ENCODE results near the gene NCDN. TPM values are rescaled to one million over a fixed set of nuclear protein-coding genes. Genes with fewer than 3 reads are reported as not detected.
"Not testable (repeated sequence)": the region's sequence is repeated elsewhere in the genome, so short reads cannot be mapped to it uniquely, and the experiment has no call there.

NCDN gene
- total RNA-seq, 1 donor from 2014 or later, result 34.0 TPM

DNA sequence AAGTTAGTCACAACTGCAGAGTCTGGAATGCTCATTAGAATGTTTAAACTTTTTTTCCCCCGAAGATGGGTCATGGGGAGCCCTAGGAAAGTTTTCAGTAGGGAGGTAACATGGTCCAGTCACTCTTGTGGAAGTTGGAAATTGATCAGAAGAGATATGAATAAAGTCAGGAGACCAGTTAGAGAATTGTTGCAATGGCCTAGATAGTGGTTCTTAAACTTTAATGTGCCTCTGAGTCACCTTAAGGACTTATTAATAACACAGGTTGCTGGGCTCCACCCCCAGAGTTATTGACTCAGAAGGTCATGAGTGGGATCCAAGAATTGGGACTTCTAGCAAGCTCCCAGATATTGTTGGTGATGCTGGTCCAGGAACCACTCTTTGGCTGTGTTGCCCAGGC, 12.3 kb downstream of the NCDN start:
- Mint-ChIP-seq H3K9me3 (no peaks in the 10 kb centered on the region), H3K27ac (no peak overlapping the region), H3K27me3 (peaks cover 24% of the 10 kb centered on the region), H3K36me3 (ENCODE audit: low read depth) (peaks cover 3% of the 10 kb centered on the region), H3K4me3 (no peak overlapping the region), H3K4me1 (no peaks in the 10 kb centered on the region)
- intact Hi-C loops (cut with micrococcal nuclease), result loop anchor here (1.0 kb wide), 3 partner anchors 145 to 204 kb away; no protein-coding TSS in a partner anchor
- DNase-seq, result no peak

GRCh38 chr1:35570589-35571137, 13.1 kb downstream of the NCDN start:
- Mint-ChIP-seq H3K36me3 (ENCODE audit: low read depth) (peaks cover 3% of the 10 kb centered on the region), H3K27ac (no peak overlapping the region), H3K4me3 (no peak overlapping the region), H3K9me3 (no peaks in the 10 kb centered on the region), H3K4me1 (peaks cover 1% of the 10 kb centered on the region), H3K27me3 (peaks cover 29% of the 10 kb centered on the region)
- intact Hi-C loops (cut with micrococcal nuclease), result no loop called here
- no peak for DNase-seq

DNA sequence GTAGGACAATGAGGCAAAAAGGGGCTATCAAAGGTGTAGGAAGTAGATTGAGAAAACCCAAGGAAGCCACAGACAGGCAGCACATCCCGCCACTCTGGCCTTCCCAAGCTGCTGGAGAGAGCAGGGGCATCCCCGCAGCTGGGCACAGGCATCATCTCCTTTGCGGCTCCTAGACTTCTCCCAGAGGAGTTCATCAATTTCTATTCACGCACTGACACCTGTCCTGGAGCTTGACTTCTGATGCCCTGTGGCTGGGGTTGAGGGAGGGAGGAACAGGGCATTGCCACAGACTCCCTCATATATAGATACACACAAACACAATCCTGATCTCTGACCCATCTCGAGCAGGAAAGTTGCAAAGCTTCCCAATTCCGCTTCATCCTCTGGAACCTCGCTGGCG, 13.7 kb downstream of the NCDN start:
- Mint-ChIP-seq H3K4me3 (no peak overlapping the region), H3K27ac (no peak overlapping the region), H3K9me3 (no peaks in the 10 kb centered on the region), H3K36me3 (ENCODE audit: low read depth) (peaks cover 5% of the 10 kb centered on the region), H3K27me3 (peaks cover 33% of the 10 kb centered on the region), H3K4me1 (peaks cover 5% of the 10 kb centered on the region)
- intact Hi-C loops (cut with micrococcal nuclease), result no loop called here
- DNase-seq, result no peak

- Mint-ChIP-seq H3K27me3 (peaks cover 36% of the 10 kb centered on the region), H3K36me3 (ENCODE audit: low read depth) (peaks cover 1% of the 10 kb centered on the region), H3K4me1 (peaks cover 9% of the 10 kb centered on the region), H3K4me3 (no peak overlapping the region), H3K27ac (no peak overlapping the region), H3K9me3 (no peaks in the 10 kb centered on the region)
- intact Hi-C loops (cut with micrococcal nuclease), result no loop called here
- DNase-seq, result no peak
Measured at GRCh38 chr1:35572296-35572695, 14.7 kb downstream of the NCDN start.

- H3K4me3 Mint-ChIP-seq, result peak within 1 kb of the TSS; percentile 6
- intact Hi-C loops (cut with micrococcal nuclease), result no loop called here
- DNase-seq, result no peak
- H3K4me1 Mint-ChIP-seq, result peaks cover 15% of the 10 kb centered on the region
- no peak within 1 kb of the TSS for H3K27ac Mint-ChIP-seq
- H3K9me3 Mint-ChIP-seq, result no peaks in the 10 kb centered on the region
- peaks cover 36% of the 10 kb centered on the region for H3K27me3 Mint-ChIP-seq
- H3K36me3 Mint-ChIP-seq (ENCODE audit: low read depth), result peaks cover 1% of the 10 kb centered on the region
Measured at GRCh38 chr1:35573198-35574124, 15.9 kb downstream of the NCDN start, which contains the start of gene TFAP2E. Gene TFAP2E, plus strand, starts transcription at chr1:35573314. Its CDS starts 264 bp downstream, at chr1:35573578.

DNA sequence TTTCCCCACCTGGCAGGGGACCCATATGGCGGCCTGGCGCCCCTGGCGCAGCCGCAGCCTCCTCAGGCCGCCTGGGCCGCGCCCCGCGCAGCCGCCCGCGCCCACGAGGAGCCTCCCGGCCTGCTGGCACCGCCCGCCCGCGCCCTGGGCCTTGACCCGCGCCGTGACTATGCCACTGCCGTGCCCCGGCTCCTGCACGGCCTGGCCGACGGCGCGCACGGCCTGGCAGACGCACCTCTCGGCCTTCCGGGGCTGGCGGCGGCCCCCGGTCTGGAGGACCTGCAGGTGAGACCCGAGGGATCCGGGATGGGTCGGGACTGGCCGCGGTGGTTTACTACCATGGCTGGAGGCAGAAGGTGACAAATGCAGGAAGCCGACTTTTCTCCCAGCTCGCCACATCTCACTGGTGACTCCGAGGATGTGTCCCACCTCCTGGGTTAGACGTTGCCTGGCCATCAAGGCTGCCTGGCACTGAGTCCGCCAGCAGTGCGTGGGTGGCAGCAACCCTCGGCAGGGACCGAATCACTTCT, 16.6 kb downstream of the NCDN start:
- Mint-ChIP-seq H3K4me3 (no peak overlapping the region), H3K9me3 (no peaks in the 10 kb centered on the region), H3K4me1 (peaks cover 17% of the 10 kb centered on the region), H3K27ac (no peak overlapping the region), H3K36me3 (ENCODE audit: low read depth) (peaks cover 1% of the 10 kb centered on the region), H3K27me3 (peaks cover 36% of the 10 kb centered on the region)
- no peak for DNase-seq
- intact Hi-C loops (cut with micrococcal nuclease), result no loop called here

- DNase-seq, result no peak
- no peak overlapping the region for H3K4me3 Mint-ChIP-seq
Measured at GRCh38 chr1:35574655-35575415, 17.2 kb downstream of the NCDN start.

GRCh38 chr1:35575416-35575958, 17.9 kb downstream of the NCDN start:
- intact Hi-C loops (cut with micrococcal nuclease), result loop anchor here (5.0 kb wide), 1 partner anchor 67 kb away; the partner anchor contains the start of gene PSMB2
- Mint-ChIP-seq H3K4me1 (peaks cover 17% of the 10 kb centered on the region), H3K27ac (no peak overlapping the region), H3K27me3 (peaks cover 33% of the 10 kb centered on the region), H3K36me3 (ENCODE audit: low read depth) (peaks cover 1% of the 10 kb centered on the region), H3K9me3 (no peaks in the 10 kb centered on the region), H3K4me3 (no peak overlapping the region)
- DNase-seq, result no peak

More at GRCh38 chr1:35574655-35575415, 17.2 kb downstream of the NCDN start:
- no peak overlapping the region for H3K27ac Mint-ChIP-seq
- peaks cover 36% of the 10 kb centered on the region for H3K27me3 Mint-ChIP-seq
- H3K36me3 Mint-ChIP-seq (ENCODE audit: low read depth), result peaks cover 1% of the 10 kb centered on the region
- intact Hi-C loops (cut with micrococcal nuclease), result loop anchor here (5.0 kb wide), 1 partner anchor 67 kb away; the partner anchor contains the start of gene PSMB2
- H3K9me3 Mint-ChIP-seq, result no peaks in the 10 kb centered on the region
- peaks cover 17% of the 10 kb centered on the region for H3K4me1 Mint-ChIP-seq

DNA sequence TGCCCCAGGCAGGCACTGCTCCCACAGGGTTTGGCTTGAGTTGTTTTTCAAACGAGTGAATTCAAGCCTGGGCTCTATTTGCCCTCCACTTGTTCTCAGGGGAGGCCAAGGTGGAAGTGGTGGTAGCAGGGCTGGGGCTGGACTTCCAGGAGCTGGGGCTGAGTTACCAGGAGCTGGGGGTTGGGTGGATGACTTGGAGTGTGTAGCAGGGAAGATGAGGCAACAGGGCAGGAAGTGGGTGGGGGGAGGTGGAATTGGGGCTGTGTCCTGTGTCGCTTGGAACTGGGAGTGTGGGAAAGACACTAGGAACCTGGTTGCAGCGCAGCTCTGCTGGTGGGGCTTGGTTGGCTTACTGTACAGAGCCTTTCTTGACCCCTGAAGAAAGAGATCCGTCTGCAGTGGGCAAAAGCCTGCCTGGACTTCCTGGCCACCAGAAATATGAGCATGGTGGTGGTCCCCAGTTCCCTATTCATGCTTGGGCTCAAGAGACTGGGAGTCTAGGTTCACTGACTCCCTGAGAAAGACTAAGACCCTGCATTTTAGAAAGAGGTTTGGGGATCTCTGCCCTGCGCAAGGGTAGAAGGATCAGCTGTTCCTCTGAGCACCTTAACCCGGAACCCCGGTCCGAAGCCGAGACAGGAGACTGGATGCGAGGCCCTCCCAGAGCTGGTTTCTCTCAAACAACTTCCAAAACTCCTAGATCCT, 18.6 kb downstream of the NCDN start:
- Mint-ChIP-seq H3K4me3 (peak overlapping the region; percentile 60), H3K27me3 (peaks cover 29% of the 10 kb centered on the region), H3K27ac (peak overlapping the region; percentile 74), H3K36me3 (ENCODE audit: low read depth) (peaks cover 1% of the 10 kb centered on the region), H3K9me3 (no peaks in the 10 kb centered on the region), H3K4me1 (peaks cover 17% of the 10 kb centered on the region)
- intact Hi-C loops (cut with micrococcal nuclease), result loop anchor here (5.0 kb wide), 1 partner anchor 66 kb away; the partner anchor contains the start of gene PSMB2
- DNase-seq, result no peak

- H3K36me3 Mint-ChIP-seq (ENCODE audit: low read depth), result not testable (repeated sequence)
- H3K27ac Mint-ChIP-seq, result peak overlapping the region; percentile 57
Measured at GRCh38 chr1:35576766-35577070, 19.1 kb downstream of the NCDN start.

GRCh38 chr1:35577071-35577998, 19.7 kb downstream of the NCDN start:
- intact Hi-C loops (cut with micrococcal nuclease), result loop anchor here (5.0 kb wide), 1 partner anchor 65 kb away; the partner anchor contains the start of gene PSMB2
- peak; percentile 89 for DNase-seq
- Mint-ChIP-seq H3K27me3 (peaks cover 20% of the 10 kb centered on the region), H3K27ac (peak overlapping the region; percentile 65), H3K4me1 (peaks cover 17% of the 10 kb centered on the region), H3K4me3 (peak overlapping the region; percentile 68), H3K9me3 (no peaks in the 10 kb centered on the region), H3K36me3 (ENCODE audit: low read depth) (peaks cover 1% of the 10 kb centered on the region)

More at GRCh38 chr1:35576766-35577070, 19.1 kb downstream of the NCDN start:
- DNase-seq, H3K9me3 Mint-ChIP-seq: not testable (repeated sequence)
- peak overlapping the region; percentile 60 for H3K4me3 Mint-ChIP-seq
- H3K27me3 Mint-ChIP-seq, result peaks cover 24% of the 10 kb centered on the region
- H3K4me1 Mint-ChIP-seq, result peaks cover 17% of the 10 kb centered on the region
- intact Hi-C loops (cut with micrococcal nuclease), result loop anchor here (5.0 kb wide), 1 partner anchor 66 kb away; the partner anchor contains the start of gene PSMB2

GRCh38 chr1:35580949-35581388, 23.4 kb downstream of the NCDN start:
- intact Hi-C loops (cut with micrococcal nuclease), result no loop called here
- no peaks in the 10 kb centered on the region for H3K9me3 Mint-ChIP-seq
- H3K4me3 Mint-ChIP-seq, result no peak overlapping the region
- H3K4me1 Mint-ChIP-seq, result peaks cover 14% of the 10 kb centered on the region
- no peak overlapping the region for H3K27ac Mint-ChIP-seq
- no peak for DNase-seq
- peaks cover 6% of the 10 kb centered on the region for H3K27me3 Mint-ChIP-seq
- H3K36me3 Mint-ChIP-seq (ENCODE audit: low read depth), result peaks cover 1% of the 10 kb centered on the region

All from activated CD4-positive, alpha-beta T cell treated with anti-CD3 and anti-CD28 coated beads, Interleukin-2, amount 10 ng/mL, durations not matched to agents 24 days and 14 days (primary cell).